GM23338 (cell line): ENCODE results near the gene SETX.

Source experiments
- CREB1 ChIP-seq: fragments of 250-450 bp; sonication (Bioruptor Pico); IDR thresholded peaks from 2 replicates; pipeline ENCODE4 v1.5.0; 2020; ENCODE audit warnings: low read depth, mild to moderate bottlenecking, moderate library complexity
- EZH2 ChIP-seq: fragments of 200-600 bp; sonication (generic); IDR thresholded peaks from one replicate; pipeline ENCODE4 v1.8.0; 2017; ENCODE audit warnings: antibody characterized with exemption, mild to moderate bottlenecking, low read depth; ENCODE audit not compliant: unreplicated experiment
- NANOG ChIP-seq: IDR thresholded peaks from 2 replicates; pipeline ENCODE4 v1.6.1; 2016; ENCODE audit warnings: antibody characterized with exemption, borderline replicate concordance
- POLR2AphosphoS5 ChIP-seq: IDR thresholded peaks from 2 replicates; pipeline ENCODE4 v1.6.1; 2016; ENCODE audit warnings: antibody characterized with exemption, low read depth
- ZNF114 ChIP-seq: fragments of 250-450 bp; sonication (Bioruptor Pico); IDR thresholded peaks from 2 replicates; pipeline ENCODE4 v1.5.0; 2020; ENCODE audit warnings: mild to moderate bottlenecking, moderate library complexity
- TF ChIP-seq, protein P1 (sequence below), 2 experiments: fragments of 200-600 bp in 1 of 2; sonication (generic) in 1 of 2; conservative IDR thresholded peaks; 2 replicates each; pipeline versions ENCODE4 v1.5.1 to v1.6.1; 2016 to 2017; ENCODE audit warnings: antibody characterized with exemption in 2 of 2, low read depth in 2 of 2, mild to moderate bottlenecking in 2 of 2, moderate library complexity in 1 of 2
- TF ChIP-seq, protein P2 (sequence below): IDR thresholded peaks from one replicate; pipeline ENCODE4 v1.6.1; 2018; ENCODE audit warnings: antibody characterized with exemption; ENCODE audit not compliant: unreplicated experiment

DNA sequence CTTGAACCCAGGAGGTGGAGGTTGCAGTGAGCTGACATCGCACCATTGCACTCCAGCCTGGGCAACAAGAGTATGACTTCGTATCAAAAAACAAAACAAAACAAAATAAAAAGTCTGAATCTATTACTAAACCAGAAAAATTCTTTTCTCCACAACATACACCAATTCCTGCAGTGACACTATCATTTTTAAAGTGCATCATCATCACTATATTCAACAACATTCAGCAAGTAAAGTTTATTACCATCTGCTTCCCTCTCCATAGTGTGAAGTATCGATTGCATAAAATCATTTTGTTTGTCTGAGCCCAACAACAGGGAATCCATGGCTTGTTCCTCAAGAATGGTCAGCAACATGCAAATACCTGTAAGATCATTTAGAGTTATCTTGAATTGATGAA, 20.4 kb downstream of the SETX start:
- TF ChIP-seq, protein P1, sequence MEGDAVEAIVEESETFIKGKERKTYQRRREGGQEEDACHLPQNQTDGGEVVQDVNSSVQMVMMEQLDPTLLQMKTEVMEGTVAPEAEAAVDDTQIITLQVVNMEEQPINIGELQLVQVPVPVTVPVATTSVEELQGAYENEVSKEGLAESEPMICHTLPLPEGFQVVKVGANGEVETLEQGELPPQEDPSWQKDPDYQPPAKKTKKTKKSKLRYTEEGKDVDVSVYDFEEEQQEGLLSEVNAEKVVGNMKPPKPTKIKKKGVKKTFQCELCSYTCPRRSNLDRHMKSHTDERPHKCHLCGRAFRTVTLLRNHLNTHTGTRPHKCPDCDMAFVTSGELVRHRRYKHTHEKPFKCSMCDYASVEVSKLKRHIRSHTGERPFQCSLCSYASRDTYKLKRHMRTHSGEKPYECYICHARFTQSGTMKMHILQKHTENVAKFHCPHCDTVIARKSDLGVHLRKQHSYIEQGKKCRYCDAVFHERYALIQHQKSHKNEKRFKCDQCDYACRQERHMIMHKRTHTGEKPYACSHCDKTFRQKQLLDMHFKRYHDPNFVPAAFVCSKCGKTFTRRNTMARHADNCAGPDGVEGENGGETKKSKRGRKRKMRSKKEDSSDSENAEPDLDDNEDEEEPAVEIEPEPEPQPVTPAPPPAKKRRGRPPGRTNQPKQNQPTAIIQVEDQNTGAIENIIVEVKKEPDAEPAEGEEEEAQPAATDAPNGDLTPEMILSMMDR (conservative IDR thresholded peaks at IDR 0.05; ENCODE audit: low read depth in 2 of 2) = no peak
- TF ChIP-seq EZH2 (no peak), POLR2AphosphoS5 (no peak), NANOG (no peak), CREB1 (no peak), ZNF114 (no peak)
- TF ChIP-seq, protein P2, sequence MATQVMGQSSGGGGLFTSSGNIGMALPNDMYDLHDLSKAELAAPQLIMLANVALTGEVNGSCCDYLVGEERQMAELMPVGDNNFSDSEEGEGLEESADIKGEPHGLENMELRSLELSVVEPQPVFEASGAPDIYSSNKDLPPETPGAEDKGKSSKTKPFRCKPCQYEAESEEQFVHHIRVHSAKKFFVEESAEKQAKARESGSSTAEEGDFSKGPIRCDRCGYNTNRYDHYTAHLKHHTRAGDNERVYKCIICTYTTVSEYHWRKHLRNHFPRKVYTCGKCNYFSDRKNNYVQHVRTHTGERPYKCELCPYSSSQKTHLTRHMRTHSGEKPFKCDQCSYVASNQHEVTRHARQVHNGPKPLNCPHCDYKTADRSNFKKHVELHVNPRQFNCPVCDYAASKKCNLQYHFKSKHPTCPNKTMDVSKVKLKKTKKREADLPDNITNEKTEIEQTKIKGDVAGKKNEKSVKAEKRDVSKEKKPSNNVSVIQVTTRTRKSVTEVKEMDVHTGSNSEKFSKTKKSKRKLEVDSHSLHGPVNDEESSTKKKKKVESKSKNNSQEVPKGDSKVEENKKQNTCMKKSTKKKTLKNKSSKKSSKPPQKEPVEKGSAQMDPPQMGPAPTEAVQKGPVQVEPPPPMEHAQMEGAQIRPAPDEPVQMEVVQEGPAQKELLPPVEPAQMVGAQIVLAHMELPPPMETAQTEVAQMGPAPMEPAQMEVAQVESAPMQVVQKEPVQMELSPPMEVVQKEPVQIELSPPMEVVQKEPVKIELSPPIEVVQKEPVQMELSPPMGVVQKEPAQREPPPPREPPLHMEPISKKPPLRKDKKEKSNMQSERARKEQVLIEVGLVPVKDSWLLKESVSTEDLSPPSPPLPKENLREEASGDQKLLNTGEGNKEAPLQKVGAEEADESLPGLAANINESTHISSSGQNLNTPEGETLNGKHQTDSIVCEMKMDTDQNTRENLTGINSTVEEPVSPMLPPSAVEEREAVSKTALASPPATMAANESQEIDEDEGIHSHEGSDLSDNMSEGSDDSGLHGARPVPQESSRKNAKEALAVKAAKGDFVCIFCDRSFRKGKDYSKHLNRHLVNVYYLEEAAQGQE = no peak
